Right forelimb (tissue), 1 donor: ENCODE measurements around the gene DNTTIP2.
A peak's percentile ranks its signal among the peaks of the same experiment; 100 is the strongest.
"Not testable (repeated sequence)": the region's sequence is repeated elsewhere in the genome, so short reads cannot be mapped to it uniquely, and the experiment has no call there.

Experiments
- DNase-seq: peaks from one replicate; pipeline ENCODE4 v3.0.0-alpha.2; 2018

The DNTTIP2 gene

GRCh38 chr1:93878889-93879586 lies at the start of gene DNTTIP2:
Gene DNTTIP2, minus strand, starts transcription at chr1:93879206. Its CDS starts 58 bp downstream, at chr1:93879148.
- DNase-seq = peak; percentile 96

DNA sequence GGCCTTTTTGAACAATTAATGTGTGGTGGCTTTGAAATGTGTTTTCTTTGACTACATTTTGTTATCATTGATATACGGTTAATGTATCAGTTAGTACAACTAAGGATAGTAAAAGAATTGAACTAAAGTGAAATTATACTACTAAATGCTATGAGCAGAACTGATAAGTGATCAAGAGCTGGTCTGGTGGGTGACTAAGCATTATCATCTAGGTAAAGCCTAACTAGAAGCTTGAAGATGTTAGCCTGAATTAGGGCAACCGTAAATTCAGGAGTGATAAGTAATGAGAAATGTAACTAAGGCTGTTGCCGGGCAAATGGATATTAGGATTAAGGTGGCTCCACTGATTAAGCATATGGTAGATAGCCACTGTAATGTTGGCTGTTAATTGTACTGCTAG lies 46.2 kb upstream of the DNTTIP2 start:
- DNase-seq = no peak

GRCh38 chr1:93919780-93920179 lies 40.8 kb upstream of the DNTTIP2 start:
- no peak for DNase-seq

GRCh38 chr1:93917302-93917701 lies 38.3 kb upstream of the DNTTIP2 start:
- no peak for DNase-seq

- DNase-seq = not testable (repeated sequence)
These were observed 31.9 kb upstream of the DNTTIP2 start for GRCh38 chr1:93910880-93911279.

GRCh38 chr1:93910305-93910704 lies 31.3 kb upstream of the DNTTIP2 start:
- no peak for DNase-seq

DNA sequence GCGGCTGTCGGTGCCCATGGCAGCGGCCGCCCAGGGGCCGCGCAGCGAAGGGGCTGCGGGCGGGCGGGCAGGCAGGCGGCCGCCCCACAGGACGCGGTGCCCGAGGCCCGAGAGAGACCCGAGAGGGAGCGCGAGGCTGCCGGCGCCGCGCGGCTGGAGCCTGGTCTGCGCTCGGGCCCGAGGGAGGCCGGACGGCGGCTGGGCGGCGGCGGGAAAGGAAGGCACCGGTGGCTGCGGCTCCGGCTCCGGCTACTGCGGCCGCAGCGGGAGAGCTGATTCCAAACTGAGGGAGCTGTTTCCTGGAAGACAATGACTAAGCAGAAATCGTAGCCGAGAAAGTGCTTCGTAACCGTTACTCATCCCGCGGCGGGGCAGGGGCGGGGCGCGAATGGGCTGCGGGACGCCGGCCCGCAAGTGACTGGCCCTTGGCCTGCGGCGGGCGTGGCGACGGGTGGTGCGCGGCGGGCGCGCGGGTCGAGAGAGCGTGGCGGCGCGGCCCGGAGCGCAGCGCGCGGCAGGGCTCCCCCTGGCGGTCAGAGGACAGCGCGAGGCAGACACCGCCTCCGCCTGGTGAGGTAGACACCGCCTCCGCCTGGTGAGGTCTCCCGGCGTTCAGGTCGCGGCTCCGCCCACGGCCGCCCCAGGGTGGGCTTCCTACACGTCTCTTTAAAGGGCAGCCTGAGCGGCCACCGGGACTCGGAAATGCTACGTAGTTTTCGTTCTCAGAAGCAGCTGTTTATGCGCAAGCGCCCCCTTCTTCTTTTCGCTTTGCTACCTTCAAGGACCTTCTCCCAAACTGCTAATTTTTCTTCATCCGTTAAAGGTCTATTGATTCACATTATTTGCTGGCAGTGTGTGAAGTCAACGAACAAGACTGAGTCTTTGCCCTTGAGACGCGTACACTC lies 30.4 kb upstream of the DNTTIP2 start, which contains the start of gene GCLM:
GCLM (minus strand) TSS at position 285 of the 905 bp plus-strand sequence; CDS start at position 18, 267 bp downstream.
- peak; percentile 94 for DNase-seq

DNA sequence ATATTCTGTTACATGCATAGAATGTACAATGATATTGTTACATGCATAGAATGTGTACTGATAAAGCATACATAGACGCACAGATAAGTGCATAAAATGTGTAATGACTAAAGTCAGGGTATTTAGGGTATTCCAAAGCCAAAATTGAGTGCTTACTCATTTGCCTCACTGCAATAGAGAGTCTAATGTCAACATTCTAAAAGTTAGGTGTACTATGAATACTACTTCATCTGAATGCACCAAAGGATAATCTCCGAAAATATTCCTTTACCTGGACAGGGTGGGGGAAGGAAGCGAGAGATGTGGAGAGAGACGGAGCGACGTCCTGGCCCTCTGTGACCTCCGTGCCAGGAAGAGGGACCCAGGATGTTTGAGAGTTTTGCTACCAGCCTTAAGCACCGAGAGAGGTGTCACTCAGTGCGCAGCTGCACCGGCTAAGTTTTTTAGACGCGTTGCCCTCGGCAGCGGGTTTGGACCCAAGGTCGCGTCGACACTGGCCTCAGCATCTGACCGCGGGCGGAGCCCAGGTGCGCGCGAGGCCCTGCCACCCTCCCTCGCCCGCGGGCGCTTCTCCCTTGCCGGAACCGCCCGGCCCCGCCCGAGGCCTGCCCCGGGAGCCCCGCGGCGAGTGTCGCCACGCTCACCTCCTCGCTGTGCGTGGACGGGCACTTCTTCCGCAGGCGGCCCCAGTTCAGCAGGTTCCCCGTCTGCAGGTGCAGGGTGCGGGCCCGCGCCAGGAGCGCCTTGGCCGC lies 29.6 kb upstream of the DNTTIP2 start:
- DNase-seq = peak; percentile 45

GRCh38 chr1:93907718-93908117 lies 28.7 kb upstream of the DNTTIP2 start:
- DNase-seq = no peak

DNA sequence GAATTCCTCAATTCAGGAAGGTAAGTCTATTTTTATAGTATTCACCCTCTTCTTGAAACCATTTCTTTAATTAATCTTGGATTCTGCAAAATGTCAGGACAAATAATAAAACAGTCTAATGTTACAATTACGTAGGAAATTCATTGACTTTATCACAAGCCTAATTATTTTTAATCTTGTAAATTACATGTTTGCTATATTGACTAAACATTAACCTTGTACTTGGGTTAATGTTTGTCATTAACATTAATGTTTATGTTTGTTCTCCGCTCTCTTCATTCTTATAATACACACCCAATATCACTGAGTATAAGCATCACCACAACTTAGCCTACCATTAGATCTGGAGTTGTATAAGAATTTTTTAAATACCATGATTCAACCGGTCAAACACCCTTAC lies 27.5 kb upstream of the DNTTIP2 start:
- DNase-seq = no peak

GRCh38 chr1:93905734-93906133 lies 26.7 kb upstream of the DNTTIP2 start:
- no peak for DNase-seq

GRCh38 chr1:93905051-93905450 lies 26.0 kb upstream of the DNTTIP2 start:
- DNase-seq = no peak

DNA sequence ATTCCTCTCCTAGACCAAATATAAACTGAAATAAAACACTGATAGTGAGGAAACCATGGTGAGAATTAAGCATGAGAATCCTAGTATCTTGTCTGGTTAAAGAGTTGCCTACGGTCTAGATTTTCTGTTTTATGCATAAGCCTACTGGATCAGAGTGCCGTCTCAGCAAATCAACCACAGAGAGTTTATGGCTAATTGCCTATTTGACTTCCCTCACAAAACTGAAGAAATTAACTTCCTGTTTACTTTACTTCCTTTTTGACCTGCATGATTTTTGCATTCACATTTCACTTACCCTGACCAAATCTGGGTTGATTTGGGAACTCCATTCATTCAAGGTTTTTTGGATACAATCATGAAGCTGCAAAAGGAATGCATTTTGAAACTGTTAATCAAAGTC lies 25.2 kb upstream of the DNTTIP2 start:
- no peak for DNase-seq

DNA sequence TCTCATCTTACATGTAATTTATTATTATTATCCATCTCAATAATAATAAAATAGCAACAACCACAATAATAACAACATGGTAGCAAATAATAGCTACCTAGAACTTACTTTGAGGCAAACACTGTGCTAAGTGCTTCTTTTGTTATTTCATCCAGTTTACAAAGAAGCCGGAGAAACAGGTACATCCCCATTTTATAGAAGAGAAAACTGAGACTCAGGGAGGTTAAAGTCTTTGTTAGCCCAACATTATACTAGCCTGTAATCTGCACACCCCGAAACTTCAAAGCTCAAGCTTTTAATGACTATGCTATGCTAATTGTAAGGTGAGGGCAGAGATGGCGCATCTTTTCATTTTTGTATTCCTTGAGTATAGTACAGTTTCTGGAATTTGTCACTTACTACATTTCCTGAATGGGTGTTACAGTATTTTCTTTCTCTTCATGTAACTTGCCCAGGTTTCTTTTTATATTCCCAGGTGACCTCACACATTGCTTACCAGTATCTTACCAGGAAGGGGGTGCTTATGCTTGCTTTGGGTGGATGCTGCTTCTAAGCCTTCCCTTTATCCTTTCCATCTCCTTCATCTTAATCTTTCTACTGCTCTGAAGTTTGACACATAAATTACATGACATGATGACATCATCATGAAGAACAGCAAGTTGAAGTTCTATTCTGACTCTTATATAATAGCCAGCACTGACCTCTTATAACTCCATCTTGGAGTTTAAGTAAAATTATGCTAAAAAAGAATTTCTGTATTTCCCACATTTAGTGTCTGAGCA lies 21.9 kb upstream of the DNTTIP2 start:
- DNase-seq = no peak

DNA sequence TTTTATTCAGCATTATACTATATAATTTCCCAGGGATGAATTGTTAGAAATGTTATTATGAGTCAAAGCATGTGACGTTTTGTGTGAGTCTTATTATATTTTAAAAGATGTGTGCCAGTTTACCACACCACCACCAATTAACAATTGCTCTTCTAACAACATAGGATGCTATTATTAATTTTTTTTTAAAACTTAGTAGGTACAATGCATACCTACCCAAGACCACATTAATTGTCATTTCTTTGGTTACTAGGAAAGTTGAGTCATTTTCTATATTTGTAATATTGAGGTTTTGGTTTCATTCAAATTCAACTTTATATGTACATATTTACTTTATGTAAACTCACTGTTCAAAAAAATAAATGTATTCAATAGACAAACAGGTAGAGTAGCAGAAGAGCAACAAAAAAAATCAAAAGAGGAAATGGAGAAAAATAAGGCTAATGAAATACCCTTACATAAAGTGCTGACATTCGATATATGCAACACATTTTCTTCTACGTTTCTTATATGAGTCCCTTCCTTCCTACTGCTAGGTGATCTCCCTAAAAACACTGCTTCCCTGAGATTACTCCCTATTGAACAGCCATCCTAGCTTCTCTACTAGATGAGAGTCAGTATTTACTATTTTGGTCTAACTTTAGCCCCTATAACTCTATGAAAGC lies 20.7 kb upstream of the DNTTIP2 start:
- no peak for DNase-seq

- DNase-seq = no peak
These were observed 9.9 kb upstream of the DNTTIP2 start for GRCh38 chr1:93888900-93889299.

DNA sequence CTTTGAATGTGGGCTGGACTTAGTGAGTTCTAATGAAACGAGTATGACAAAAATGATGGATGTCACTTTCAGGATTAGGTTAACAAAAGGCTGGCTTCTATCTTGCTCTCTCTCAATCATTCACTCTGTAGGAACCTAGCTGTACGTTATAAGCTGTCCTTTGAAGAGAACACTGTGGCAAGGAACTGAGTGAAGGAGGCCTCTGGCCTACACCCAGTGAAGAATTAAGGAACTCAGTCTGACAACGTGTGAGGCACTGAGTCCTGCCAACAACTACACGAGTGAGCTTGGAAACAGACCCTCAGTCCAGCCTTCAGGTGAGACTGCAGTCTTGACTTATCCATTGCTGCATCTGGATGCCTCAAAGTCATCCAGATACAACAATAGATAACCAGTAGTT lies 3.3 kb upstream of the DNTTIP2 start:
- DNase-seq = no peak

- DNase-seq = no peak
These were observed 1.7 kb upstream of the DNTTIP2 start for GRCh38 chr1:93880731-93881130.

DNA sequence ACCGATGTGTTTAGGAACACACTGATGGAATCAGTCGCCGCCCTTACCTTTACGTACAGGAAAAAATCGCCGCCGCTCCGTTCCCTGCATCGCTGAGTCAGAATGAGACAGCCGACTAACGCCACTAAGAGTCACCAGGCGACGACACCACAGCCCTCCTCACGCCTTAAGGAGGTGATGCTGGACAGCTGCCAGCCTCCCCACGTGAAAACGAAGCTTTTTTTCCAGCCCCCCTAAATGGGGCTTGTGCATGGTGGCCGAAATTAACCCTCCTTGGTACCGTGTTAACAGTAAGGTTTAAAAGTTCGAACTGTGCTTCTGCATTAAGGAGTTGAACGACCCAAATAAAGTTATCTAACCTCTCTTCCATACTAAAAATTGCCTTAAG lies 511 bp downstream of the DNTTIP2 start:
- no peak for DNase-seq

GRCh38 chr1:93877529-93877928 lies 1.5 kb downstream of the DNTTIP2 start:
- DNase-seq = no peak

DNA sequence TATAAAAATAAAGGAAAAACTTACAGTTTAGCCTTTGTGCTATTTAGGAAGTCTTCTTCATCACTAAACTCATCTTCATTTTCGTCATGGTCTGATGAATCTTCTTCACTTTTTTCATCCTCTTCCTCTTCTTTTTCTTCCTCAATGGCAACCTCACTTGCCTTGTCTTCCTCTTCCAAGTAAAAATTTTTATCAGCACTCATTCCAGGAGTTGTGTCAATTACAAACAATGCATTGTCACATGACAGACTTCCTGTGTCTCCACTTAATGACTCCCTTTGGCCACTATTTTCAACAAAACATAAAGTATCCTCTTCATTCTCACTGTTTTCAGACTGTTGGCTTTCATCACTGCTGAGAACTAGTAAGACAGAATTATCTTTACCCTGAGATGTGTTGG lies 2.8 kb downstream of the DNTTIP2 start:
- DNase-seq = no peak
